MM.1S (cell line): Measurements from ENCODE around the gene GJA10.

Source experiments
- DNase-seq: peaks from one replicate; pipeline ENCODE4 v3.0.0-alpha.2; 2015
- H2AFZ ChIP-seq: fragments of 300-600 bp; sonication (generic); 2 replicates; pipeline ENCODE4 v1.6.0; 2016; ENCODE audit warnings: antibody characterized with exemption, low read length
- H3F3A ChIP-seq: fragments of 300-600 bp; sonication (generic); 2 replicates; pipeline ENCODE4 v1.6.1; 2016; ENCODE audit warnings: mild to moderate bottlenecking, antibody characterized with exemption, low read length, moderate library complexity, mixed read lengths; ENCODE audit not compliant: insufficient read depth
- H3K27ac ChIP-seq: fragments of 300-600 bp; sonication (generic); 2 replicates; pipeline ENCODE4 v1.5.1; 2016; ENCODE audit warnings: mild to moderate bottlenecking, low read length
- H3K27me3 ChIP-seq: fragments of 300-600 bp; sonication (generic); replicated peaks from 2 replicates; pipeline ENCODE4 v1.6.0; 2016; ENCODE audit warnings: low read length; ENCODE audit not compliant: insufficient read depth
- H3K36me3 ChIP-seq: fragments of 300-600 bp; sonication (generic); replicated peaks from 2 replicates; pipeline ENCODE4 v1.6.1; 2016; ENCODE audit warnings: mild to moderate bottlenecking, low read length, mixed read lengths; ENCODE audit not compliant: insufficient read depth
- H3K4me1 ChIP-seq: fragments of 300-600 bp; sonication (generic); 2 replicates; pipeline ENCODE4 v1.6.1; 2016; ENCODE audit warnings: low read length, mixed read lengths
- H3K4me2 ChIP-seq: fragments of 300-600 bp; sonication (generic); 2 replicates; pipeline ENCODE4 v1.6.0; 2016; ENCODE audit warnings: low read depth, low read length
- H3K4me3 ChIP-seq: fragments of 300-600 bp; sonication (generic); 2 replicates; pipeline ENCODE4 v1.5.1; 2016; ENCODE audit warnings: low read length, mixed read lengths
- H3K79me2 ChIP-seq: fragments of 300-600 bp; sonication (generic); 2 replicates; pipeline ENCODE4 v1.6.1; 2016; ENCODE audit warnings: mixed run types, low read length, mixed read lengths
- H3K9ac ChIP-seq: fragments of 300-600 bp; sonication (generic); 2 replicates; pipeline ENCODE4 v1.6.1; 2016; ENCODE audit warnings: low read length, mixed read lengths
- H3K9me2 ChIP-seq: fragments of 300-600 bp; sonication (generic); replicated peaks from 2 replicates; pipeline ENCODE4 v1.6.1; 2016; ENCODE audit warnings: mild to moderate bottlenecking, low read length, mixed read lengths; ENCODE audit not compliant: insufficient read depth
- H3K9me3 ChIP-seq: fragments of 300-600 bp; sonication (generic); replicated peaks from 2 replicates; pipeline ENCODE4 v1.6.1; 2016; ENCODE audit warnings: mild to moderate bottlenecking, low read length, mixed read lengths; ENCODE audit not compliant: insufficient read depth
- H4K20me1 ChIP-seq: fragments of 300-600 bp; sonication (generic); 2 replicates; pipeline ENCODE4 v1.6.1; 2016; ENCODE audit warnings: mild to moderate bottlenecking, low read length, moderate library complexity, mixed read lengths; ENCODE audit not compliant: insufficient read depth
- CTCF ChIP-seq: fragments of 300-600 bp; sonication (generic); IDR thresholded peaks from 2 replicates; pipeline ENCODE4 v1.5.1; 2016; ENCODE audit warnings: antibody characterized with exemption, low read length, mixed read lengths
- EZH2 ChIP-seq: fragments of 300-600 bp; sonication (generic); optimal IDR thresholded peaks from 2 replicates; pipeline ENCODE3; 2017; ENCODE audit warnings: low read depth, mild to moderate bottlenecking, antibody characterized with exemption, low read length, mixed read lengths
- EZH2phosphoT487 ChIP-seq: fragments of 300-600 bp; sonication (generic); IDR thresholded peaks from 2 replicates; pipeline ENCODE4 v1.6.1; 2018; ENCODE audit warnings: antibody characterized with exemption, low read length

GJA10 gene

DNA sequence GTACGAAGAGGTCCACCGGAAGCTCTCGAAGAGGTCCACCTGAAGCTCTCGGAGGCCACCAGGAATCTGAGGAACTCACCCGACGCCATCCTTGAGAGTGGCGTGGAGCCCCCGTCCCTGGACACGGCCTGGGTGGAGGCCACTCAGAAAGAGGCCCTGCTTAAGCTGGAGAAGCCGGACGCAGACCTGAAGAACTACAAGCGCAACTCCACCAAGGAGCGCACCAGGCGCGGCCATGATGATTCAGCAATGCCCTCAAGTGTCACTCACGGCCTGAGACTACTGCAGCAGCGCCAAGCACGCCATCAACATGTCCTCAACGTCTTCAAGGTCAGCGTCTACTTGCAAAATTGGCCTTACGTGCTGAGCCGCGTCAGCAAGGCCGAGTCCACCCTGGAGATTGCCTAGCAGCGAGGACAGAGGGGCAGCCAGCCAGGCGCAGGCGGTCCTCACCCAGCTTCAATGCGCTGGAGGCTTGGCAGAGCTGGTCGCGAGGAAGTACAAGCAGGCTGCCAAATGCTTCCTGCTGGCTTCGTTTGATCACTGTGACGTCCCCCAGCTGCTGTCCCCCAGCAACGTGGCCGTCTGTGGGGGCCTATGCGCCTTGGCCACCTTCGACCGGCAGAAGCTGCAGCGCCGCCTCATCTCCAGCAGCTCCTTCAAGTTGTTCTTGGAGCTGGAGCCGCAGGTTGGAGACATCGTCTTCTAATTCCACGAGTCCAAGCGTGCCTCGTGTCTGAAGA, 7.7 kb upstream of the GJA10 start:
- H3K79me2 ChIP-seq = no peaks in the 10 kb centered on the region
- H4K20me1 ChIP-seq = no peaks in the 10 kb centered on the region
- H3K4me1 ChIP-seq = no peaks in the 10 kb centered on the region
- H2AFZ ChIP-seq = no peak overlapping the region
- H3K9me2 ChIP-seq = no peaks in the 10 kb centered on the region
- no peaks in the 10 kb centered on the region for H3K27me3 ChIP-seq
- TF ChIP-seq EZH2phosphoT487 (no peak), CTCF (no peak), EZH2 (no peak)
- H3K27ac ChIP-seq = no peak overlapping the region
- no peaks in the 10 kb centered on the region for H3K36me3 ChIP-seq
- DNase-seq = no peak
- no peak overlapping the region for H3K4me2 ChIP-seq
- H3K9me3 ChIP-seq = no peaks in the 10 kb centered on the region
- no peak overlapping the region for H3K9ac ChIP-seq
- no peaks in the 10 kb centered on the region for H3F3A ChIP-seq
- no peak overlapping the region for H3K4me3 ChIP-seq

DNA sequence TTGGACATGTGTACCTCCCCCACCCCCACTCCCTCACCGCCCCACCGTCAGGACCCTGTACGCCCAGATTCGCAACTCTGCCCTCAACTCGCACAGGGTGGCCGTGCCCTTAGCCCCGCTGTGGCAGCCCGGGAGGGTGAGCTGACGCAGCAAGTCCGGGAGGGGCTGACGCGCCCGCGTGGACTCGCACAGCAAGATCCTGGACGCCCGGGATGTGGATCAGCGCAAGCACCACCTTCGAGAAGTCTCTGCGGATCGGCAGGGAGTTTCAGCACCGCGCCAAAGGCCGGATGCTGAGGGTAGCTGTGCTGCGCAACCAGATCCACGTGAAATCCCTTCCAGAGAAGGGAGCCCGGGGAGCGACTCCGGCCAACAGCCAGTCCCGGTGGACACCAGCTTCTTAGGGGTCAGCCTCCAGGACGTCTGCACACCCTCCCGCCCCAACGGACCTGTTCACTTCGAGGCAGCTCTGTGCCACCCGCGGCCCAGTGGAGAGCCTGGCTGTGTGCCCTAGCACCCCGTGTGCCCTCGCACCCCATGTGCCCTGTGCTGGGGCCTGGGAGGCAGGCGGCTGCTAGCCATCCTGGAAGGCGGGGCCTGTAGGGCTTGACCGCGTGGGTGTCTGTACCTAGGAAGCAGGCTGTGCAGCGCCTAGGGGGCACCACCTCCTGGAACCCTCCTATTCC, 6.7 kb upstream of the GJA10 start:
- no peak overlapping the region for H2AFZ ChIP-seq
- no peaks in the 10 kb centered on the region for H3K9me3 ChIP-seq
- H3K9ac ChIP-seq = no peak overlapping the region
- TF ChIP-seq CTCF (no peak), EZH2phosphoT487 (no peak), EZH2 (no peak)
- H3F3A ChIP-seq = no peaks in the 10 kb centered on the region
- H3K79me2 ChIP-seq = no peaks in the 10 kb centered on the region
- H3K4me1 ChIP-seq = no peaks in the 10 kb centered on the region
- H3K27ac ChIP-seq = no peak overlapping the region
- no peak overlapping the region for H3K4me2 ChIP-seq
- H3K9me2 ChIP-seq = no peaks in the 10 kb centered on the region
- H3K27me3 ChIP-seq = no peaks in the 10 kb centered on the region
- H3K36me3 ChIP-seq = no peaks in the 10 kb centered on the region
- no peak for DNase-seq
- H4K20me1 ChIP-seq = no peaks in the 10 kb centered on the region
- no peak overlapping the region for H3K4me3 ChIP-seq

GRCh38 chr6:89888138-89888514, 6.1 kb upstream of the GJA10 start:
- Histone ChIP-seq H3K9me3 (no peaks in the 10 kb centered on the region), H3F3A (no peaks in the 10 kb centered on the region), H3K36me3 (no peaks in the 10 kb centered on the region), H3K4me3 (no peak overlapping the region), H3K27ac (no peak overlapping the region), H2AFZ (no peak overlapping the region), H3K4me1 (no peaks in the 10 kb centered on the region), H3K9me2 (no peaks in the 10 kb centered on the region), H4K20me1 (no peaks in the 10 kb centered on the region), H3K4me2 (no peak overlapping the region), H3K79me2 (no peaks in the 10 kb centered on the region), H3K9ac (no peak overlapping the region), H3K27me3 (no peaks in the 10 kb centered on the region)
- TF ChIP-seq CTCF (no peak), EZH2 (no peak), EZH2phosphoT487 (no peak)
- no peak for DNase-seq
